OCI-M1 (cell line): Measurements from ENCODE around the gene NAP1L4.

ENCODE experiments used
- DNase-seq: peaks from one replicate; lab custom pipeline; 2025; lab: John Stamatoyannopoulos, UW

Gene NAP1L4, protein sequence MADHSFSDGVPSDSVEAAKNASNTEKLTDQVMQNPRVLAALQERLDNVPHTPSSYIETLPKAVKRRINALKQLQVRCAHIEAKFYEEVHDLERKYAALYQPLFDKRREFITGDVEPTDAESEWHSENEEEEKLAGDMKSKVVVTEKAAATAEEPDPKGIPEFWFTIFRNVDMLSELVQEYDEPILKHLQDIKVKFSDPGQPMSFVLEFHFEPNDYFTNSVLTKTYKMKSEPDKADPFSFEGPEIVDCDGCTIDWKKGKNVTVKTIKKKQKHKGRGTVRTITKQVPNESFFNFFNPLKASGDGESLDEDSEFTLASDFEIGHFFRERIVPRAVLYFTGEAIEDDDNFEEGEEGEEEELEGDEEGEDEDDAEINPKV

DNA sequence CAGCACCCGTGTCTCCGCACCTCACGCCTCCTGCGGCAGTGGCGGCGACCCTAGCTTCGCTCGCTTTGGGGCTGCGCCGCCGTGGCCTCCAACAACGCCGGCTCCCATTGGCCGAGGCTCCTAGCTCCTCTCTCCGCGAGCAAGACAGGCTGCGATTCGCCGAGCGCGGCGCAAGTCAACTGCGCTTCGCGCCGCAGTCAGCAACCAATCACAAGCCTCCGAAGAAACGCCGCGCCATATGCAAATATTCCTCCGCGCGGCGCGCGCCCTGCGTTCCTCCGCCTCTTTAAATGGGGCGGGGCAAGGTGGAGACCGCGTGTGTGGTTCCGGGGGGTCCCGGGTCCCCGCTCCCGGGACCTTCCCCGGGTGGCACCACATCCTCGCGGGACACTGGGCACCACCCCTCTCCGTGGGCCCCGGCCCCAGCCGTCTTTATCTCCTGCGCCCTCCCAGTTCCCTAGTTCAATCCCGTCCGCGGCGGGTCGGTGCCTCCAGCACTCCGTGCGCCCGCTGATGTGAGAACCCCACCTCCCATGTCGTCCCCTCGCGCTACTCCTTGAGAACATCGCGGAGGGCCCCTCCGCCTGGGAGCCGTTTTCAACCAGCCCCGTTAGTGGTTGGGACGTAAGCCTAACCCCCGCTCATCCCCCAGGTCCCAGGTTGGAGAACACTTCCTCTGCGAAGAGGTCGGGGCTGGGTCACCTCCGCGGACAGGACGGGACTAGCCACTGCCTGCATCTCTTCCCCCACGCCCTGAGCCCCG is at the start of gene NAP1L4:
NAP1L4 (minus strand) TSS at position 96 of the 763 bp plus-strand sequence. CDS start 13,109 bp downstream, outside the sequence.
- peak; percentile 97 for DNase-seq

DNA sequence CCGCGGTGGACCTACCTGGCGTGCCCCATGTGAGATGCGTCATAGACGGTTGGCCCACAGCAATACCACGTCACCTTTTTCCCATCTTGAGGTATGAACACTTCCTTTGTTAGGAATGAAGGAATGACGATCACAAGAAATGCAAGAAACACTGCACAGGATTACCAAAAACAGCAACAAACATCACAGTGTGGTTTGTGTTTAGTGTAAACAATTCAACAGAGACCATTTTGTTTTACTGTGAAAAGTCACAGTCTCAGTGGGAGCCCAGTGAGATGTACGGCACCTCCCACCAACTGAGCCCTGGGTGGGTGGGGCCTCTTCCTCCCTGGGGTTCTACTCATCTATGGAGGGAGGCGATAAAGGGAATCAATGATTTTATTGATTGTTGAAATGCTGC is 48.8 kb upstream of the NAP1L4 start:
- no peak for DNase-seq

DNA sequence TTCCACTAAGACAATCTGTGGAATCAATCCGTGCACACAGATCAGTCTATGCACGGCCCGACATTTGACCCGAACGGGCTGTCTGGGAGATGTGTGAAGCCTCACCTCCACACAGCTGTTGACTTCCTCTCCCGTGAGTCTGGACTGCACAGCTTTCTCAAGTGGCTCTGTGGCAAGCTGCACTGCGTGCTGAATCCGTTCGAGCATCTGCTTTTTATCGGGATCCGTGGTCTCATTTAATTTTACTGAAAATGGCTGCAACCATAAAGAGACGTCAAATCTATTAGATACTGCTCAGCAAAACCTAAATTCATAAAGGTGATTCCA is 45.8 kb upstream of the NAP1L4 start:
- no peak for DNase-seq

DNA sequence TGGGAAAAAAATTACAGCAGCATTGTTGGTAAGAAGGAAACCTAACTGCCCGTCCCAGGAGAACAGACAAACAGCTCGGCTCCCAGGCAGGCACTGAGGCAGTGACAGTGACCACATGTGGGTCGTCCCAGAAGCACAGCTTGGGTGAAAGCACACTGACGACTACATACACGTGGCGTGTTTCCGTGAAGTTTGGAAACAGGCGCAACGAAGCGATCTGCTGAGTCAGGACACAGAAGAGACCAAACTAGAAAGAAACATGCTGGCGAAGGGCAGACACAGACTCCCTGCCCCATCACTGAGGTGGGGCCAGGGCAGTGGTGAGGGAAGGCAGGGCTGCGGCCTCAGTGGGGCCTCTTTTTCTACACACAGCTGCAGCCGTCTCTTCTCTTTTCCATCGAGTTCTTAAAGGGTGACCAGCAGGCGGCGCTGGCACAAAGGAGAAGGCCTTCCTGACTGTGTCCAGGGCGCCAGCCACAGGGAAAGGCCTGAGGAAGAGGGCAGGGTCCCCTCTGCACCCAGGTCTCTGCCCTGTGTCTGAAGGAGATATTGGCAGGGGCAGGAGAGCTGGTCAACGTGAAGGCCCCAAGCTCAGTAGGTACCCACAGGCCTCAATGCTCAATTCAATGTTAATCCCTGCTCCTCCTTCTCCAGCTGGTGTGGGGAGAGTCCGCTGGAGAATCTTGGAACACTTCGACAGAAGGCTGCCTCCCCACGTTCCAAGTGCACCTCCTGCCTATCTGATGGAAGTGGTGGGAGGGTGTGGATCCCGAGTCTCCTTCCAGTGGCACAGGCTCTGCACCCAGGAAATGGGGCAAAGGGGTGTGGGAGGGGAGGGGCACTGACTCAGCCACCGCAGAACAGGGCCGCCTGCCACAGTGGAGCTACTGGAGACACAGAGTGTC is 45.2 kb upstream of the NAP1L4 start:
- DNase-seq, result peak; percentile 56

DNA sequence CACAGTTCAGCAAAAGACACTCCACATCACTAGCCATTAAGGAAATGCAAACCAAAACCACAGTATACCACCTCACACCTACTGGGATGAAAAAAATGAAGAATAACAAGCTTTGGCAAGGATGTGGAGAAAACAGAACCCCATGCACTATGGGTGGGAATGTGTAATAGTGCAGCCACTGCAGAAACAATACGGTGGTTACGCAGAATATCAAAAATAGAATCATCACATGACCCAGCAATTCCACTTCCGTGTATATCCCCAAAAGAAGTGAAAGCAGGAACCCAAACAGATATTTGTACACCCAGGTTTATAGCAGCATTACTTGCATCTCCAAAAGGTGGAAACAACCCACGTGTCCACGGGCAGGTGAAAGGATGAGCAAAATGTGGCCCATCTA is 44.3 kb upstream of the NAP1L4 start:
- no peak for DNase-seq

DNA sequence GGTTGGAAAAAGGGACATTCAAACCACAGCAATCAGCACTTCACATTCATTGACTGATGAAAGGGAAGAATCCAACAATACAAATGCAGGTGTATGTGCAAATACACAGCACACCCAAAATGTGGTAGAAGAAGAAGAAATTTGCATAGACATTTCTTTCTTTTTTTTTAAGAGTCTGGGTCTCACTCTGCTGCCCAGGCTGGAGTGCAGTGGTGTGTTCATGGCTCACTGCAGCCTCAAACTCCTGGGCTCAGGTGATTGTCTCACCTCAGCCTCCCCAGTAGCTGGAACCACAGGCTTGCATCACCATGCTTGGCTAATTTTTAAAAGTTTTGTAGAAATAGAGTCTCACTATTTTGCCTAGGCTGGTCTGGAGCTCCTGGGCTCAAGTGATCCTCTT is 43.2 kb upstream of the NAP1L4 start:
- no peak for DNase-seq

DNA sequence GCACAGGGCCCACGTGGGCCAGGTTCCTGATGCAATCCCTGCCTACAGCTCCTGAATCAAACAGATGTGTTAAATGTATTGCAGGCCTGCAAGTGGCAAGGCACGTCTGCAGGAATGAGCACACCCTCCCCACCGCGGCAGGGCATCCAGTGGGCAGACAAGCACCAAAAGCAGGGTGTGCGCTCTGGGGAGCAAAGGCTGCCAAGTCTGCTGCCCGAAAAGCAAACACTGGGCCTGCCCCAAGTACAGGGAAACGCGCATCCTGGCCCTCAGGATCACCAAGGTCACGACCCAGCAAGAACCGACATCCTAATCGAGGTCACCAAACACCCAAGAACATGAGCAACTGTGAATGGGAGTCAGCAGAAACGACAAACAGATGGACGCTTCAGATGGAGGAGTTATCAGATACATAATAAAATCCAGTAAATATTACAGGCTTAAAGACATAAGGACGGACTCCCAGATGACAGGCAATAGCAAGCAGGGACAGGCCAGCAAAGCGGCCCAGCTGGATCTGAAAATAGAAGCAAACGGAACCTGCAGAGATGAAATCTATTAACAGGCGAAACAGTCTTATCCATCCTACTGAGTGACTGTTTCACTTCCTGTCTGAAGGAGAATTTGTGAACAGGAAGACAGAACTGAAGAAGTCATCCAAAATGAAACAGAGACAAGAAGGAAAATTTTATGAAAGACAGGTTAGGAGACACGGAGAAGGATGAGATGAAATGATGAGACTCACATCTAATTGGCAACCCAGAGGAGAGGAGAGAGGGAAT is 38.4 kb upstream of the NAP1L4 start:
- no peak for DNase-seq

DNA sequence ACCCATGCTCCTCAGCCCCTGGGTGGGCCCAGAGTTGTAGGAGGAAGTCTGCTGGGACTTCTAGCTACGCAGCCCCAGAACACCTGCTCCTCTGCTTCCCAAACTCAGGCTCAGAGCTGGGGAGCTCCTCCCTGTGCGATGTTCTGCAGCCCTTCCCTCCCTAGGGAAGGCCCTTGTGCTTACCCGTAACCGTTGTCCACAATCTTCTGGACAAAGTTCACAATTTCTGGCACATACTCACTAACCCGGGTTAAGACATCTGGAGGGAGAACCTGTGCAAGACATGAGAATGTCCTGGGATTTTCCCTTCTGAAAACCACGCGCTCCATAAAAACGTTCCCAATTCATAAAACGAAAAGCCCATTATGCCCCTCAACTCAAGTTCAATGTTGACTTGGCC is 36.7 kb upstream of the NAP1L4 start:
- DNase-seq, result no peak

DNA sequence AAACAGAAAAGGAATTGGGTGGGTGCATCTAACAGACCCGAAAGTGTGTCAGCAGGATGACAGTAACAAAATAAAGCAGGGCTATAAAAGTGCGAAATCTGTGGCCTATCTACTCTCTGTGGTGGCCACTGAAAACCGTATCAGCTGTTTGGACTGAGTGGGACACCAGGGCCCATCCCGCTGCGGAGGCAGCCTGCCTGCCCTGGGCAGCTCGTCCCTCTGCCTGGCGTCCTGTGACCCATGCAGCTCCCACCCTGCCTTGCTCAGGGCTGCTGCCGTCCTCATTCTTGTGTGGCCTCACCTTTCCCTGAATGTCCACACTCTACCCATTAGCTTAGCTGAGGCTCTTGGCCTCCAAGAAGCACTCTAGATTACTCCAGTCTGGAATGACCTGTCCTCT is 34.7 kb upstream of the NAP1L4 start:
- no peak for DNase-seq

DNA sequence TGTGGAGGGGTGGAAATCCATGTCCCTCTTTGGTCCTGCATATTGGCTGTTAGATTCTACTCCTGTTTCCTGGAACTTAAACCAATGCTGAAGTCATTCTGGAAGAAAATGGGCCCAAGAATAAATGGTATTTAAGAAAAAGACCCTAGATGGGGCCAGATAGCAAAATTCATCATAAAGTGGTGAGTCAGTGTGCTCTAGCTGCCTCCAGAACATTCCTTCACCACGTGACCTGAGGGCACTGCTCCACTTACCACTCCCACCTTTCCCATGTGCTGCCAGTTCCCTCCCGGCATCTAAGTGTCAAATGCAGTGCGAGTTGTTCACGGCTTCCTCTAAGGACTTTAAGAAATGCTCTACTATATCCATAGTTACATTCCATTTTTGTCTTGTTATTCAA is 30.9 kb upstream of the NAP1L4 start:
- no peak for DNase-seq

DNA sequence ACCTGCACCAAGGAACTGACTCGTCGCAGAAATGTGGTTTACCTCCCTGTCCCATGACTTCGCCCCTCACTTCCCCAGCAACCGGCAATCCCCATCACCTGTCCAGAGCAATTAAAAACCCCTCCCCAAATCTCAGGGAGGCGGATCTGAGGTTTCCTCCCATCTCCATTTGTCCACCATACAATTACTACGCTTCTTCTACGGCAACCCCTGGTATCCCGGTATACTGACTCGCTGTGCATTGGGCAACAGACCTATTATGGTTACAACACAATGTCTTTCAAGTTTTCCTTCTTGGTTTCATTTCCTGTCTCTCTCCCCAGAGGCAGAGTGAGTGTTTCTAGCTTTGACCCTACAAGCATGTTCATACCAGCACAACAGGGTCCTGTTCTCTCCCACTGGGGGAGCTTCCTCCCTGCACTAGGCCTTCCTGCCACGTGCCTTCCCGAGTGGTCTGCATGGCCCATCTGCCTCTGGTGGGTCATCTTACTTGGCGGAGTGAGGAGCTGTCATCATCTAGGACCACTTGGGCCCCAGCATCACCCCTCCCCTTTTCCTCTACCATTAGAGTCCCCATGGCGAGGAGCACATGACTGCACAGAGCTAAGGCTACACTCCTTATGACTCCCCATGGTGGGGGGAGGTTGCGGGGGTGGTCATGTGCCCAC is 30.3 kb upstream of the NAP1L4 start:
- no peak for DNase-seq

DNA sequence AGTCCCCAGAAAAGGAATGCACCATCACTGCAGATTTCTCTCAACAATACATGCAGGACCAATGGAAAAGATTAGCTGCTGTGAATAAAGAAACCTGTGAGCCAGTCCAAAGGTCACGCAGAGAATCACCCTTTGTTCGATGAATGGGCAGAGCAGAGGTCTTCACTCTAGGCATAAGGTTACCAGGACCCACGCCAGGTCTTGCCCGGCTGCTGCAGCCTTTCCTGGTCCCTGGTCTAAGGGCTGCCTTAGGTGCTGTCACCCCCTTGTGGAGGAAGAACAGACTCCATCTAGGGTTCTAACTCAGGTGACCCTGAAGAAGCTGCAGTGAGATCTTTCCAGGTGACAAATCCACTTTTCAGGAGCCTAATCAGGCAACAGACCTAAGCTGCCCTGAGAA is 29.0 kb upstream of the NAP1L4 start:
- DNase-seq, result no peak

DNA sequence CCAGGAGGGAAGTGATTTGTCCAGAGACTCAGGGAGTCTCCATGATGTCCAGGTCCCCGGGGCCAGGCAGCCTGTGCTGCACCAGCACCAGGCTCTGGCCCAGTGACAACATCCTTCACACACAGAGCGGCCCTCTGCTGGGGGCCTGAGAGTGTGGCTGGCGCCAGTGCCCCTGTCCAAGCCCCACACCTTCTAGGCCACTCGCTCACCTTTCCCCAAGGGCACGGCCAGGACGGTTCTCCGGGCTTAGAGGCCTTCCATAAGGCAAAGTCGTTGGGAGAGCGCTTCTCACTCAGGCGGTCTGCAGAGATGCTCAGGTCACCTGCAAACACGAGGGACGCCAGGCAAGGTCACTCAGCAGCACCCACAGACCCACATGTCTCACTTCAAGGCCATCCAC is 27.9 kb upstream of the NAP1L4 start:
- no peak for DNase-seq

DNA sequence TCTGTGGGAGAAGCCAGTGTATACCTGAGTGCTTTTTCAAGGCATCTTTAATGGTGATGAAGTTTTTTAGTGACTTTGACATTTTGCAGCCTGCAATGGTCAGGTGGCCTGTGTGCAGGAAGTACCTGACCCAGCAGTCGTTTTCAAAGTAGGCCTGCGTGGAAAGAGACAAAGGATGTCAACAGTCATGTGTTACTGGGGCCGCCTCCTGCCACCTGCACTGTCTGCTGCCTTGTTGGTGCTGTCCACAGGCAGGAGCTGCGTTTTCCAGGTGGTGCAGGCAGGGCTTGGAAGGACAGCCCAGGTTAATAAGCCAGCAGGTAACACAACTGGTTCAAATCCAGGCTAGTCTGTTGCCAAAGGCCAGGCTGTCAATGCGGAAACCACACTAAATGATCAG is 26.5 kb upstream of the NAP1L4 start:
- DNase-seq, result no peak

DNA sequence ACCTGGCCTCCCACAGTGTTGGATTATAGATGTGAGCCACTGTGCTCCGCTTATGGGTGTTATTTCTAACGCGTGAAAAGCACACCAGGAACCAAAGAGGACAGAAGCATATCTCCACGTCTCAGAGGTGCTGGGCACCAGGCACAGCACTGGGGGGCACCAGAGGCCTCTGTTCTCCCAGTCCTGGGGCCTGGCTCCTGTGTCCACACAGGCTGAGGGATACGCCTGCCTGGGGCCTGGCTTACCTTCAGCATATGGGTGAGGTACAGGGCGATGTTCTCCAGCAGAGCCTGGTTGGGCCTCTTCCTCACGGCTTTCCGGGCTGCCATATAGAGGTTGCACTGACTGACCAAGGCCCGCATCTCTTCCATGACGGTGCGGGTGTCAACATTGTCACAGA is 24.7 kb upstream of the NAP1L4 start:
- no peak for DNase-seq

DNA sequence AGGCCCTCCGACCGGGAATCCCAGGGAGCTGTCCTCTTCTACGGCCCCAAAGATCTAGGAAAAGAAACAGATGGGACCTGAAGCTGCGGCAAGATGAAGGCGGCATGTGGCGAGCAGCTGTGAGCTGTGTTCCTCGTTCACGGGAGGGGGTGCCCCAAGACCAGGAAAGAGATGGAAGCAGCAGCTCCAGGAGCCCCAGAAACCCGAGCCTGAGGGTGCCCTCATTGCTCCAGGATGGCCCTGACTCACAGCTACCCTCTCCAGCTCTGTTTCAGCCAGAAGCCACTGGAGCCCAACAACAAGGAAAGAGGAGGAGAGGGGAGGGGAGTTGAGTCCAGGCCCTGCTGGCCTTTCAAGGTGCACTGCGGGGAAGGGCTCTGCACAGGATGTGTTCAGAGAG is 23.7 kb upstream of the NAP1L4 start:
- DNase-seq, result no peak

DNA sequence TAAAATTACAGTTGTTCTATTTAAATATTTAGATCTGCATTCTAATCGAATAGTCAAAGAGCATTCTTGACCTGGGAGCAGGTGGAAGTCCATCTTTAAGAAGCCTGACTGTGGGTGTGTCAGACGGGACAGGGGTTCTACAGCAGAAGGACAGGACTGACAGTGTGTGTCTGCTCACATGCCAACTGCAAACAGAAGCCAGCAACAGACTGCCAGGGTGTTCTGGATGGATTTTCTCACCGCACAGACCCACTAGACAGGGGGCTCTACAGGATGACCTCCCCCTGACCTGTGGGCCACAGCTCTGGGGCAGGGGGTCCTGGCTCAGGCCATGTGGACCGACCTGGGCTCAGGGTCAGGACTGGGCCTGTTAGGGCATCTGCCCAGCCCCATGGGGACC is 22.8 kb upstream of the NAP1L4 start:
- DNase-seq, result no peak

DNA sequence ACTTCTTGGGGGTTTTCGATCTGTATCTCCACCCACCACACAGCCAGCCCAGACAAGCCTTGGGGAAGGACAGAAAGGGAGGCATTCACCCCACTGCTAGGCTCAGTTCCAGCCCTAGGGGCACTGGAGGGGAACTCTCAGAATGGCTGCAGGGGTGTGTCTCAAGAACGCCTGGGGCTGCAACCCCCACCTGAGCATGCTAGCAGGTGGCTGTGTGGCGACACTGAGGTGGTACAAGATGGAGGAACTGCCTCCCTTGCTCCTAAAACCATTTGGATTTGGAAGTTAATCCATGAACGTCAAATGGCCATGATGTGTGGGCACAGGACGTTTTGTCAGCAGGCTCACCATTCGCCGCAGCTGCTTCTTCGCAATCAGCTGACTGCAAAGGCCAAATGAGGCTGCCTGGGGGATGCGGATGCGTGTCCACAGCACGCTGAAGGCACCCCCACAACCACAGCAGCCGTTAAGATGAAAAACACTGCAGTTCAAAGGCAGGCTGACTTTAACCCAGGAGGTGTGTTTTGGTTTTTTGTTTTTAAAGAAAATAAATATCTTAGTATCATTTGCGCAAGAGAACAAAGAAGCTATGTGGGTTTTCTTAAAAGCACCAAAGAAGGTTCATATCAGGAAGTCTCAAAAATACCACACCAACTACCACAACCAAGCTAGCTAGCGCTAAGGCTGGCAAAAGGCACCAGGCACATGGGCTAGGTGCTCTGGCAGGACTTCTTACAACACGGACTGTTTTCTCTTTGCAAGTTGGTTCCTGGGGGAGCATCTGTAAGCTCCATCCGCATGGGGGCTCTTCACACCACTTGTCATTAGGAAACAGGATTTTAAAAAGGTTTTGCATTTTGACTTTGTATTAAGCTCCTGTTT is 22.2 kb upstream of the NAP1L4 start:
- DNase-seq, result no peak

DNA sequence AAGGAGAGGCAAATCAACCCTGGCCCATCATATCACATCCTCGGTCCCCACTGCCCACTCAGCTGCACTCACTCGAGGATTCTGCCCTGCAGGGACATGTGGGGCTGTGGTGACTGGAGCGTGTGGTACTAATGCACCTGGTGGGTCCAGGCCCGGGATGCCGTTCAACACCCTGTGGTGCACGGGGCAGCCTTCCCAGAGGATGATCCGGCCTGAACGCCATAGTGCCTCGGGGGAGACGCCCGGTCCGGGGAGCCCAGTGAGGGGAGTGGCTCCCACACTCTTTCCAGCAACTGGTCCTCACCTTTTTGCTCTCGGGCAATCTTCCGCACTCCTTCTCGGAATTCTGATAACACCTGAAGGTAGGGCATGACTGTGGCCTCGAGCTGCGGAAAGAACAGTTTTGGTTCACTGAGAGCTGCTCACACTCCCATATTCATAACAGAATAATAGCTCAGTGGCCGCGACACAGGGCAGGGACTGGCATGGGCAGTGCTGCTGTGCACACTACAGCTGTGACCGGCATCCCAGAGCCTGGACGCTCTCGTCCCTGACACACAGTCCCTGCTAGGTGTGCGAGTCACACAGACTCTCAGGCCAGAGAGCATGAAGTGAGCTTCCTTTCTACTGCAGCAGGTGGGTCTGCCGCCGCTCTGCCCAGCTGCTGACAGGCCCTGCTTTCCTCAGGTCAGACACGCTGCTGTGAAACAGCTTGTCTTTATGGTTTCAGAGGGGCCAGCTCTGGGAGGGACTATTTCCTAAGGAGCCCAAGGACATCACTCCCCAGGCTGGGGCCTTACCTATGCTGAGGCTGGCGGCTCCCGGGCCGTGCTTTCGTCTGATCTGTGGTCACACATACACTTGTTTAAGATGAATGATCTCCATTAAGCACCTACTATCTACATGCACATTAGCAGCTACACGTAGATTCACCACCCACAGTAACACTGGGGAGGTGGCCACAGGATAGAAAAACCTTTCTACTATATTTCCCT is 20.1 kb upstream of the NAP1L4 start:
- DNase-seq, result no peak
